Measurements from ENCODE around the gene EDNRB.
"Not testable (repeated sequence)": the region's sequence is repeated elsewhere in the genome, so short reads cannot be mapped to it uniquely, and the experiment has no call there.

EDNRB gene

DNA sequence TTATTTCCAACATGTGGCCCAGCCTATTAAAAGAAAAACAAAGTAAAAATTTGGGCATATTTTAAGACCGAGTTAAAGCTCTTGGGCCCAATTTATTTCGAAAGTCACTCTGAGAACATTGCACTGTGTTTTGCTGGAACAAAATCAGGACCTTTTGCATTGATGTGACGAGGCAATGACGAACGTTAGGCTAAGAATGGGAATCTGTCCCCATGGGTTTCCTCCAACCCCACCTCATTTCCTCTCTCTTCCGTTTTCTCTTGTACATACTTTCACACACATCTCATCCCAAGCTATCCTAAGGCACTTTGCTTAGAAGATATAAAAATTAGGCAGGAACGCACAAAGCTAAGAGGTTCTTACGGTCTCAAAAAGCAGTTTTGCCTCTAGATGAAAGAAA lies 22.1 kb downstream of the EDNRB start:
- no peak for DNase-seq

DNA sequence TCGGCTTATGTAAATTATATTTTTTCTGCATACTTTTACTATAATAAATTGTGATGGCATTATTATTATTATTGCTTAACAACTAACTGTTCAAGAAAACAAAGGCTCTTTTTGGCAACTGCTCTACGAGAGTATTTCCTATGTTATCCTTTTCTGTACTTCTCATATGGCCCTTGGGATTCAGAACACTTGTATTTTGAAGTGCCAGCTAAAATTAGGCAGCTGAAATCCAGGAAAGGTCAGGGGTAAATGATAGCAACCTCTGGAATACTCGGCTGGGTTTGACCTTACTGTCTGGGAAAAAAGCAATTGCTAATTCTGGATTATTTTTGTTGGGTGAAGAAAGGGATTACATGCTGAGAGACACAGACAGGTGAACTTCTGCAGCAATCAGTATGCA lies 23.9 kb downstream of the EDNRB start:
- no peak for DNase-seq

DNA sequence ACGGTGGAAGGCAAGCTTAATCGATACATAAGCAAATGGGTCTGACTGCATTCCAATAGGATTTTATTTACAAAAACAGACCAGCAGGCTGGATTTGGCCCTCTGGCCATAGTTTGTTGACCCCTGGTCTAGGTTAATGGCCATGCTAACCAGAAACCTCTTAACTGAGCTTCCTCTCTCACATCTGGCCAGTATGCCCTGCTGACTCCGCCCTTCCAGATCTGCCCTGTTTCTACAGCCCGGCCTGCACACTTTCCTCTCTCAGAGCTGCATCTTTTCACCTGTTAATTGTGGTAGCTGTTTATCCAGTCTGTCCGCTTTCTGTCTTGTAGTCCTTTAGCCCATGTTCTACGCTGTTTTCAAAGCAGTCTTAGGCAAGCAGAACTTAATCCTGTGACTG lies 25.6 kb downstream of the EDNRB start:
- DNase-seq: no peak

DNA sequence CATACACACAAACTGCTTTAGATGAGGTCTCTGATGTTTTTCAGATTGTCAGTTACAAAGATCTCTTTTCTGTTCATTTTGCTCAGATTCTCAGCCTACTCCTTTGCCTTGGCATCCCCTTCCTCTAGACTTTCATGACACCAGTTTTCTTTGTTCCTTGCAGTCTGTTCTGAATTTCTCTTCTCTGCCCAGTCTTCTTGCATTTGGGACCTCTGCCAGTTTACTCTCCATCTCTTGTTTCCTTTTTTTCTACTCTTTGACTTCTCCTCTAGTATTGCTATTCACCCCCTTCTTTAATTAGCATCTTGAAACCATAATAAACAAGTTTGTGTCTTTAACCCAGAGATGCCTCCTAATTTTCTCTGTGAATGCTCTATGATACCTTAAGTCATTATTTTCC lies 26.1 kb downstream of the EDNRB start:
- DNase-seq: no peak

DNA sequence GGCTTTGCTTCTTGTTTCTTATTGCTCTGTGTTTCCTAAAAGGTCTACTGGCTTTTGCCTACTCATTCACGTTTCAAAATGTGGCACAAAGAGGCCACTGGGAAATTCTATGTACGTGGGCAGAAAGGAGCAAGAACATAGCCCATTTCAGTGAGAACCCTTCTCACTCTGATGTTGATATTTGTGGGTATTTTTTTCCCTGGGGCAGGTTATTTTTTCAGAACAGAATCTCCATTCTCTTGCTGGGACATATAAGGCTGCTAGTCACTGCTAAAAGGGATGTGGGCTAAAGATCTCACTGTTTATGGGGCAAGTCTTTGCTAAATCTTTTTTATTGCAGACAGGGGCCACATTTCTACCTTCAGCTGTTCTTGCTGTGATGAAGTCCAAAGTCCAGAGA lies 27.1 kb downstream of the EDNRB start:
- DNase-seq: no peak

DNA sequence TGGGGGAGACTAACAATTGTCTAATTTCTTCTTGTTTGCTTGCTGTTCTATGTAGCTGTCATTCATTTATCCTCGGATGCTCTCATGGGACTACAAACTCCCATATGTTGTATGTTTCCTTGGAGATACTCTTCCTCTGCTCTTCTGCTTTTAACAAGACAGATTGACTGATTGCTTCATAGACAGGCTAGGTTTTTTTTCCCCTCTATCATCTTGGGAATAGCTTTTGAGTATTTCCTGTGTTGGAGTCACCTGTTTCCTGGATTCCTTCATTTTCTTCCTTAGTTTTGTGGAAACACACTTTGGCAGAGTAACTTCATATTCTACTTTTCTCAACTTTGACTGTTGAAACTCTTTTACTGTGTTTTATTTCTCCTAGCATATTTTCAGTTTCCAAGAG lies 27.6 kb downstream of the EDNRB start:
- DNase-seq: no peak

DNA sequence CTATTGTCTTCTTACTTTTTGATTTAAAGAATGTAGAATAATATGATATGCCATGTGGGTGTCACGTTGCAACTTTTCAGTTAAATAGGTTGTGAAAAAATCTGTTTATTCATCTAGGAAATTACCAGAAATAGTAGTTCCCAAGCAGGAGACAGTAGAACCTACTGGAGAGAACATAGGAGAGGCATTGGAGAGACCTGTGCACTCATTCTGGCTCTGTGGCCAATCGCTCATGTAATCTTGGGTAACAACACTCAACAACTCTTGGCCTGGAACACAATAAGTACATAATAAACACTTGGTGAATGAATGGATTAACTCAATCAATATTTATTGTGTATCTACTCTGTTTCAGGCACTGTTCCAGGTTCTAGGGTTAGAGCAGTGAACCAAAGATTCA lies 35.3 kb downstream of the EDNRB start:
- no peak for DNase-seq

DNA sequence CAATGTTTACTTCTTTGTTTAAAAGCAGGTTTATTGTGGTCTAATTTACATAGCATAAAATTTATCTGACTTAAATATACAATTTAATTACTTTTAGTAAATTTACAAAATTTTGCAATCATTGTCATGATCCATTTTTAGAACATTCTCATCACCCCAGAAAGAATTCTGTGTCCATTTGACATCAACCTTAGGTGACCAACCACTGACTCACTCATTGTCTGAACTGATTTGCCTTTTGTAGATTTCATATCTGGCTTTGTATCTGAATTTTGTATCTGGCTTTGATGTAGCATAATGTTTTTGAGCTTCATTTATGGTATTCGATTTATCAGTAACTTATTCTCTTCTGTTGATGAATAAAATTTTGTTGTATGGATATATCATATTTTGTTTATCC lies 40.4 kb downstream of the EDNRB start:
- DNase-seq: no peak

DNA sequence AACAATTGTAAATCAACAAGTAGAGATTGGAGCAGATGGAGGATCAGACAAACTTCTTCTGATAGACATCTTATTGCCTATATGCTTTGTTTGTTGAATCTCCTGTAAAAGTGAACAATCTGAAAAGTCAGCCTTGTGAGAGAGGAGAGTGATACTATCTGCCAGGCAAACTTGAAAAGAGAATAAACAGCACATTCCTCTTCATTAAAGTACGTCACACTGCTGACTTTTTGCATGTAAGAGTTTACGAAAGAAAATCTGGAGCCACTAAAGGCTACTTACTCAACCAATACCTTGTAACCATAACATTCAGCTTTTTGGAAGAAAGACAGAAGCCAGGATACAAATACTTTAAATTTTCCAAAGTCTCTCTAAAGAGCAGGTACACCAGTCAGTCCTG lies 42.5 kb downstream of the EDNRB start:
- DNase-seq: no peak

DNA sequence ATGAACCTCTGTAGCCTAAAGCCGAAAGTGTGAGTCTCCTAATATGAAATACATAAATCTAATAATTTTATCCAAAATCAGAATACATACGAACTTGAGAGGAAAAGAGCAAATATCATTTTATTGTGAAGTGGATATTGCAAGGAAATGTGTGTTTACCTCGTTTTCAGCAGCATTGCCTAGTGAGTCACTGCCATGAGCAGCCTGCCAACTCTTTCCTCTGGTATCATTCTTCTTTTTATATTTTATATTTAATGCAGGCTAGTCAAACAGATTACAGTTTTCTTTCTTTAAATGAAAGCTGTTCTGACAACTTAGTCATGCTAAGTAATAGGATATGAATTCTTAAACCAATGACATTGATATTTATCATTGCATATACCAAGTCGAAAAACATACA lies 44.2 kb downstream of the EDNRB start:
- no peak for DNase-seq

DNA sequence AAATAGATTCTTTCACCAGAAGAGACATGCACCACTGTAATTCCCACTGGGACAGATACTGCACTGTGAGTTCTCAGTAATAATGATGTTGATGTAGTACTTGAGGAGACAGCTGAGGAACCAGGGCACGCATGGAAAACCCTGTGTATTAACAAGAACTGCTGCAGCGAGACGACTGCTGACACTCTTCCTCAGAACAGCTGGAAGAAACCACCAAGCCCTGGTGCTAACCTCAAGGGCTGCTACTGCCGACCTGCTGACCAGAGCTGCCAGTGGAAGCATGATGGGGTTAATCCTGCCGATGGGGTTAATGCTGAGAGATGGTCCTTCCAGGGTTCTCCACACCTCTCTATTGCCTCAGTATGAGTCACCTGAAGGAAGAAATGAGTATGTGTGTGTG lies 45.6 kb downstream of the EDNRB start:
- no peak for DNase-seq

DNA sequence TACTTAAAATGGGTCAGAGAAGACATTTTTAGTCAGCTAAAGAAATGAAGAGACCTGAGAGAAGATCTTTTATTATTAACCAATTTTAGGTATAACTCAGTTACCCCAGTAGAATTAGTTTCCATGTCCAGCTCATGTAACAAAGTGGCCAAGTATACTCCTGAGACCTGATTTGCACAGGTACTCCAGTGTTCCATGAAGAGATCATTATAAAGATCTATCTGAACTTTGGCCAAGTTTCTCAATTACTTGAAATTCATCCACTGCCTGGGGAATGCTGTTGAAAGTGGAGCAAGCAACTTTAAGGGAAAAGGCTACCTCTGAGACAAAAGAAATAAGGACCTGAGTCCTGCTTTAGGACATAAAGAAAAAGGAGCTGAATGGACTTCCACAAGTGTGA lies 47.0 kb downstream of the EDNRB start:
- DNase-seq: no peak

DNA sequence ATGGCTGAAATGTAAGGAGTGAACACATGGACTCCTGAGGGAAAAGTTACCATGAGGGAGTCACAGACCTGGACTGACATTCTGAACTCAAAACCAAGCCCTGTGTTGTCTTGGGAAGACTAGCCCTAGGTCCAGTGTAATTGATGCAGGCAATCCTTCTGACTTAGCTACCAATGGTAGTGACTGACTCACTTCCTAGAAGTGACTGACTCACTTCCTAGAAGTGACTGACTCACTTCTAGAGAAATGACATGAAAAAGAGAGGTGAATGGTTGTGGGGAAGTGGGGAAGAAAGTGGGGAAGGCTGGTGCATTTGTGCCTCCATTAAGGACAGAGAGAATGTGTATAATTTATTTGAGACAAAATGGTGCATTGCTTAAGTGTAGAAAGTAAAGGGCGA lies 49.9 kb downstream of the EDNRB start:
- no peak for DNase-seq

DNA sequence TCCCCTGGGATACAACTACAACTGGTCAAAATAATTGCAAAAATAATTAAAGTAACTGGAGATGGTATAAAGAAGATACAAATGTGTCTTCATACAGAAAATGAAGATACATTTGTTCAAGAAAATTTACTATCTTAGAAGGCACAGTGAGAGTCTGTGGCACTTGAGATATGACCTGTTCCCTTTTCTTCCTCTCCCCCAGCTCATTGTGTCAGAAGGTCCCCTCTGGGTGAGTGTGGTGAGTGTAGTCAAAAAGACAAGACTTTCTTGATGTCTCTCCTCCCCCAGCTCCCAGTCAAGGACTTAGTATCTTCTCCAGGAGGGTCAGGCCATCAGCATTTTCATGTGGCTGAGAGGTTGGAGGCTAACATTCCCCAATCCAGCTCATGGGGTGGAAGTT lies 51.7 kb downstream of the EDNRB start:
- DNase-seq: no peak

DNA sequence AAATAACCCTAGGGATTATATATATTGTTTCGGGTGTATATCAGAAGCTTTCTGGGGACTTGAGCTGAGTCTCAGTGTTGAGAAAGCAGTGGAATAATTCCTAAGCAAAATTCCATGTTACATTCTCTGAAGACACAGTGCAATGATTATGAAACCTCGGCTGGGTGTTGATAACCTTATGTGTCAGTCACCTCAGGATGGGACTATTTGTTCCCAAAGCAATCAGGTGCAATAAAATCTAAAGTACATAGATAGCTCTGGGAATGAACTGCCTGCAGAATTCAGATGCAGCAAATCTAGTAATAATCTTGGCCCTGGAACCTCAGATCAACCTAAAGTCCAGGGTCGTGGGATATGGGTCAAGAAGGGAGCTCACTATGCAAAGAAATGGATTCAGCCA lies 53.0 kb downstream of the EDNRB start:
- DNase-seq: no peak

DNA sequence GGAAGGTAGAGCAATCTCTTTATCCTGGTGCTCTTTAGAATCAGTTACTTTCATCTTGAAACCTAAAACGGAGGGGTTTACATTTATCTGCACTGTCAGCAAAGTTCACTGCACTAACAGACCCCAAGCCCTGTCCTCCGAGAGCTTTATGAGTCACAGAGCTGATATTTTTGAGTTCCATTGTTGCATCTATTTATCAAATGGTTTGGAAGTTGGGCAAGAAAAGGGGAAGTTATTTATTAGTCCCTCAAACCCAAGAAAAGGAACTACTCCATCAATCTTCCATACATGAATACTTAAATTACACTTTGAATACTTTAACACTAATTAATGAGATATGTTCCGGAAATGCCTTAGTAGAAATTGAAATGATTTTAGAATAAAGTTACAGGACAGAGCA lies 55.5 kb downstream of the EDNRB start:
- DNase-seq: no peak

DNA sequence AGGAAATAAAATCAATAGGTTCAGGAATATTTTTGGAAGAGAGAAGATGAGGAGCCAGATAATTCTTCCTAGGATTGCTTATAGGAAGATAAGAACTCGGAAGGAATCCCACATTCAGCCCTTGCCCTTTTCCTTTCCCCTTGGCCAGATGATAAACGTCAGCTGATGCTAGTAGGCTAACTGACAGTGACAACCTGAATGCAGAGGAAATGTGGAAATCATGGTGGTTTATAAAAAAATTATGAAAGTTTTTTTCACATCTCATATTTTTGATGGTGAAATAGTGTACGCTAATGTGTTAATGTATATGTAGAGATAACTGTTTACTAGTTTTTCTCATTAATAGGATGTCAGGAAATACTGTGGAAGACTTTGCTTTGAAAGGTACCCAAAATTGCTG lies 56.9 kb downstream of the EDNRB start:
- DNase-seq: no peak

DNA sequence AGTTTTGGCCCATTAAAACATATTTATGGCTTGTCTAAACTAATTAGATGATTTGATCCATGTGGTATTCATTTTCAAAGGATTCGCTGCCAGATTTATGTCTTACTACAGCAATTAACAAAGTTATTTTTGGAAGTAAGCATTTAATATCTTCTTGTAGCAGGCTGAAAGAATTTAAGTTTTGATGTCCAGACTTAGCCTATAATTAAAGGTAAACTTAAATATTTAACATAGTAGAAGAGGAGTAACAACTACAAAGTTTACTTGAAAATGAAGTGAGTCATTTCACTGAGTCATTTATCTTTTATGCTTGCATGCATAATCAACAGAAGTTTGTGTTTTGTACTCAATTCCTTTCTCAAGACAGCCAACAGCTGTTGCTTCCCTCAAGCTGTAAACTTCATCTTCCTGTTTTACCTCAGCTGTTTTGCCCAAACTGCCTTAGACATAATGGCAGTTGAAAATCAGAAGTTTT lies 58.1 kb downstream of the EDNRB start:
- no peak for DNase-seq

DNA sequence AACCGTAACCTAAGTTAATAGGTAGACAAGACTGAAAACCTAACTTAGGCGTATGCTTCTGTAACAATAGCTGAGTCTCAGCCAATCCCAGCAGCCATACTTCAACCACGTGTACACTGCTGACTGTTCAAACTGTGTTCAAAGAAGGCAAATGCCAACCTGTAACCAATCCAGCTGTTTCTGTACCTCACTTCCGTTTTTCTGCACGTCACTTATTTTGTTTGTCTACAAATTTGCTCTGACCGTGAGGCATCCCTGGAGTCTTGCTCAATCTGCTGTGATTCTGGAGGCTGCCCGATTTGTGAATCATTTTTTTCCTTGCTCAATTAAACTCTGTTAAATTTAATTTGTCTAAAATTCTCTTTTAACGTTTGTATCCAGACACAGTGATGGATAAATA lies 59.2 kb downstream of the EDNRB start:
- no peak for DNase-seq

DNA sequence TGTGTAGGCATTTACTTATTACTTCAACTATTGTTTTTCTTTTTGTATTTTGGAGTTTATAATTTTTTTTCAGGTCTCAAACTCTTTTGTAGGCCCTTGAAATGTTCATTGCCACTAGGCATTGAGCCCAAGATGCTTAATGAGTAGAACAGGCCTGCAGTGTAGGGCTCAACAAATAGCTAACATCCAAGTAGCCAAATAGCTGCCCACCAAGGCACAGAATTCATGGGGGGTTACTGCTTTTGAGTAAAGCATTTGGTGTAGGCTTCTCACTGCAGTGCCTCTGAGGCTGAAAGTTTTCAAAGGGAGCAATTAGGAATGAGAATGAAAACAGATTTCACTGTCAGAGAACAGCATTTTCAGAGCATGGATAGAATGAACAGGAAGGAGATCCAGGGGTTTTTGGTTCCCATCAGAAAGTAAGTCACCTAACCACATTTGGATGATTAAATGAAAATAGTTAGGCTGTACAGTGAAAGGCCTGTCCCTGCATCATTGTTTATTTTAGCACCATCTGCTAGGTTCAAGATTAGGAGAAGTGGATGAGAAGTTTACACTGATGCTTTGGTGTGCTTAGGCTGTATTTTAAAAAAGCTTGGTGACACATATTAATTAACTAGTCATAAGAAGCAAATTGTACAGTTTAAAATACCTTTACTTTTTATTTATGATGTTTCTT lies 61.0 kb downstream of the EDNRB start:
- DNase-seq: no peak

DNA sequence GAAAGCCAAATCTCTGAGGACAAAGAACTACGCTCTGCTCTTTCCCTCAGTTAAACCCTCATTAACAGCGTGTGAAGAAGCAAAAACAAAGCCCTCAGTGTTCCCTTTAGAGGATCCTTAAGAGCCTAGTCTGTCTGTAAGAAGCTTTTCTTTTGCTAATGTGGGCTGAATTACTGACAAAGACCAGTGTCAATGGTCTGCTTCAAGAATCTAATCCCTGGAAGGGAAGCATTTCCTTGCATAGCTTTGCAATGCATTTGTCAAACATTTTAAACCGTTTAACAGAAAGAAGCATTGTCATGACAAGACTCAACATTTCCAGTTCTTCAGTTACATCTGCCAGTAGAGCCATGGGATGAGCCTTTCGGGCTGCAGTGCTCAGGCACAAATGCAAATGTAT lies 64.9 kb downstream of the EDNRB start:
- no peak for DNase-seq

DNA sequence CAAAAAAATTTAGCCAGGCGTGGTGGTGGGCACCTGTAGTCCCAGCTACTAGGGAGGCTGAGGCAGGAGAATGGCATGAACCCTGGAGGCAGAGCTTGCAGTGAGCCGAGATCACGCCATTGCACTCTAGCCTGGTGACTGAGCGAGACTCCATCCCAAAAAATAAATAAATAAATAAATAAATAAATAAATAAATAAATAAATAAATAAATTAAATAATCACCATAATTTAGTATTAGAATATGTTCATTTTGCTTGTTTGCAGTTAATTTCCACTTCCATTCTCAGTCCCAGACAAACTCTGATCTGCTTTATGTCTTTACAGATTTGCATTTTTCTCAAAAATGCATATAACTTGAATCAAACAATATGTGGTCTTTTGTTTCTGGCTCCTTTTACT lies 70.6 kb downstream of the EDNRB start:
- DNase-seq: not testable (repeated sequence)

DNA sequence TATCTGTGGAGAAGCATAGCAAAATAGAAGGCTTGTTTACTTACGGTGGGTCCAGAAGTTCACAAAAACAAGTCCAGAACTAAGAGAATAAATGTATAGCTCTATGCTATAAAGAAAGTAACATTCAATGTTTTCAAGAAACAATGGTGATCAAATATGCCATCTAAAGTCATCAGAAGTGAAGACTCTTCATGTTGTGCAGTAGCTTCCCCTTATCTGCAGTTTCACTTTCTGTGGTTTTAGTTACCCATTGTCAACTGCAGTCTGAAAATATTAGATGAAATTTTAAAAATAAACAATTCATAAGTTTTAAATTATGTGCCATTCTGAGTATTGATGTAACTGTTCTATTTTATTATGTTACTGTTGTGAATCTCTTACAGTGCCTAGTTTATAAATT lies 72.5 kb downstream of the EDNRB start:
- DNase-seq: no peak

All from central memory CD4-positive, alpha-beta T cell (primary cell).